Measurements from ENCODE around the gene RCSD1. TPM values are rescaled to one million over a fixed set of nuclear protein-coding genes. Genes with fewer than 3 reads are reported as not detected.
A peak's percentile ranks its signal among the peaks of the same experiment; 100 is the strongest.

RCSD1 gene
- total and polyA plus RNA-seq, 2 donors from 2014 or later, result 3.9 to 18.3 TPM

GRCh38 chr1:167747988-167748387, 118.0 kb downstream of the RCSD1 start:
- no peaks in the 10 kb centered on the region for H3K4me1 ChIP-seq (ENCODE audit: control insufficient read depth in 2 of 3, insufficient read depth in 2 of 3, low read depth in 1 of 3, low read length in 3 of 3)
- intact Hi-C loops (cut with DNase I), result no loop called here
- H3K9me3 ChIP-seq (ENCODE audit: control insufficient read depth in 2 of 3, insufficient read depth in 1 of 3, low read length in 3 of 3), result no peaks in the 10 kb centered on the region
- TF ChIP-seq, protein P1, sequence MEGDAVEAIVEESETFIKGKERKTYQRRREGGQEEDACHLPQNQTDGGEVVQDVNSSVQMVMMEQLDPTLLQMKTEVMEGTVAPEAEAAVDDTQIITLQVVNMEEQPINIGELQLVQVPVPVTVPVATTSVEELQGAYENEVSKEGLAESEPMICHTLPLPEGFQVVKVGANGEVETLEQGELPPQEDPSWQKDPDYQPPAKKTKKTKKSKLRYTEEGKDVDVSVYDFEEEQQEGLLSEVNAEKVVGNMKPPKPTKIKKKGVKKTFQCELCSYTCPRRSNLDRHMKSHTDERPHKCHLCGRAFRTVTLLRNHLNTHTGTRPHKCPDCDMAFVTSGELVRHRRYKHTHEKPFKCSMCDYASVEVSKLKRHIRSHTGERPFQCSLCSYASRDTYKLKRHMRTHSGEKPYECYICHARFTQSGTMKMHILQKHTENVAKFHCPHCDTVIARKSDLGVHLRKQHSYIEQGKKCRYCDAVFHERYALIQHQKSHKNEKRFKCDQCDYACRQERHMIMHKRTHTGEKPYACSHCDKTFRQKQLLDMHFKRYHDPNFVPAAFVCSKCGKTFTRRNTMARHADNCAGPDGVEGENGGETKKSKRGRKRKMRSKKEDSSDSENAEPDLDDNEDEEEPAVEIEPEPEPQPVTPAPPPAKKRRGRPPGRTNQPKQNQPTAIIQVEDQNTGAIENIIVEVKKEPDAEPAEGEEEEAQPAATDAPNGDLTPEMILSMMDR (IDR thresholded peaks at IDR 0.05; ENCODE audit: borderline replicate concordance, extremely low read depth, insufficient read depth), result no peak
- no peaks in the 10 kb centered on the region for H3K27me3 ChIP-seq (ENCODE audit: control insufficient read depth, insufficient read depth, low read length)
- H3K4me3 ChIP-seq (ENCODE audit: low read length in 3 of 3), result no peak overlapping the region
- no peak overlapping the region for H3K27ac ChIP-seq (ENCODE audit: low read depth in 2 of 2, low read length in 2 of 2)
- H3K36me3 ChIP-seq (ENCODE audit: control insufficient read depth in 2 of 3, insufficient read depth in 3 of 3, low read length in 3 of 3), result no peaks in the 10 kb centered on the region
- no peak for FAIRE-seq
- no peak overlapping the region for H3K9ac ChIP-seq (ENCODE audit: low read length in 3 of 3)
- no peak for DNase-seq

GRCh38 chr1:167748906-167749305, 118.9 kb downstream of the RCSD1 start:
- Histone ChIP-seq H3K9ac (ENCODE audit: low read length in 3 of 3) (no peak overlapping the region), H3K27ac (ENCODE audit: low read depth in 2 of 2, low read length in 2 of 2) (no peak overlapping the region), H3K4me3 (ENCODE audit: low read length in 3 of 3) (no peak overlapping the region), H3K27me3 (ENCODE audit: control insufficient read depth, insufficient read depth, low read length) (no peaks in the 10 kb centered on the region), H3K4me1 (ENCODE audit: control insufficient read depth in 2 of 3, insufficient read depth in 2 of 3, low read depth in 1 of 3, low read length in 3 of 3) (no peaks in the 10 kb centered on the region), H3K36me3 (ENCODE audit: control insufficient read depth in 2 of 3, insufficient read depth in 3 of 3, low read length in 3 of 3) (no peaks in the 10 kb centered on the region), H3K9me3 (ENCODE audit: control insufficient read depth in 2 of 3, insufficient read depth in 1 of 3, low read length in 3 of 3) (no peaks in the 10 kb centered on the region)
- intact Hi-C loops (cut with DNase I), result no loop called here
- FAIRE-seq (no peak), DNase-seq (no peak)
- TF ChIP-seq, protein P1 (IDR thresholded peaks at IDR 0.05; ENCODE audit: borderline replicate concordance, extremely low read depth, insufficient read depth), result no peak

DNA sequence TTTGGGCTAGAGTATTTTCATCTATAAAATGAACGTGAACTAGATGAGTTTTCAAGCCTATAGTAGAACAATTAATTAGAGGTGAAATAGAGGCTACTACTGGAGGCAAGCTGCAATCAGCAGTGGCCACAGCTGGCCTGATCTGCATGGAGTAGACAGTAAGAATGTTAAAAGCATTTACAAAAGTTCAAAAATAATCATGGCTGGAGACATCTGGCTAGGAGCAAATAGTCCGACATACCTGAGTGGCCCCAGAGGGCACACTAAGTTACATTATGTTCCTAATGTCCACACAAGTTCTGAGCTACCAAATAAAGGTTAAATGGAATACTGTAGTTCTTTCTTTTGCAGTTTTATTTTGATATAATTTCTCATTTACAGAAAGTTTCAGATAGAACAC, 119.7 kb downstream of the RCSD1 start:
- DNase-seq, result no peak
- Histone ChIP-seq H3K36me3 (ENCODE audit: control insufficient read depth in 2 of 3, insufficient read depth in 3 of 3, low read length in 3 of 3) (no peaks in the 10 kb centered on the region), H3K4me3 (ENCODE audit: low read length in 3 of 3) (no peak overlapping the region), H3K9me3 (ENCODE audit: control insufficient read depth in 2 of 3, insufficient read depth in 1 of 3, low read length in 3 of 3) (no peaks in the 10 kb centered on the region), H3K4me1 (ENCODE audit: control insufficient read depth in 2 of 3, insufficient read depth in 2 of 3, low read depth in 1 of 3, low read length in 3 of 3) (no peaks in the 10 kb centered on the region), H3K9ac (ENCODE audit: low read length in 3 of 3) (no peak overlapping the region), H3K27ac (ENCODE audit: low read depth in 2 of 2, low read length in 2 of 2) (no peak overlapping the region), H3K27me3 (ENCODE audit: control insufficient read depth, insufficient read depth, low read length) (no peaks in the 10 kb centered on the region)
- intact Hi-C loops (cut with DNase I), result no loop called here
- FAIRE-seq, result no peak
- TF ChIP-seq, protein P1 (IDR thresholded peaks at IDR 0.05; ENCODE audit: borderline replicate concordance, extremely low read depth, insufficient read depth), result no peak

- H3K4me3 ChIP-seq (ENCODE audit: low read length in 3 of 3), result no peak overlapping the region
- FAIRE-seq (peak; percentile 8), DNase-seq (no peak)
- TF ChIP-seq, protein P1 (IDR thresholded peaks at IDR 0.05; ENCODE audit: borderline replicate concordance, extremely low read depth, insufficient read depth), result no peak
- no peak overlapping the region for H3K9ac ChIP-seq (ENCODE audit: low read length in 3 of 3)
- H3K4me1 ChIP-seq (ENCODE audit: control insufficient read depth in 2 of 3, insufficient read depth in 2 of 3, low read depth in 1 of 3, low read length in 3 of 3), result no peaks in the 10 kb centered on the region
- no peaks in the 10 kb centered on the region for H3K27me3 ChIP-seq (ENCODE audit: control insufficient read depth, insufficient read depth, low read length)
- no peaks in the 10 kb centered on the region for H3K36me3 ChIP-seq (ENCODE audit: control insufficient read depth in 2 of 3, insufficient read depth in 3 of 3, low read length in 3 of 3)
- H3K27ac ChIP-seq (ENCODE audit: low read depth in 2 of 2, low read length in 2 of 2), result no peak overlapping the region
- intact Hi-C loops (cut with DNase I), result no loop called here
- H3K9me3 ChIP-seq (ENCODE audit: control insufficient read depth in 2 of 3, insufficient read depth in 1 of 3, low read length in 3 of 3), result no peaks in the 10 kb centered on the region
Observed at GRCh38 chr1:167750641-167751040, 120.6 kb downstream of the RCSD1 start.

Data from kidney (tissue), 14 donors.